Right renal cortex interstitium (tissue), 3 donors: Measurements from ENCODE around the gene OTOS. TPM values are rescaled to one million over a fixed set of nuclear protein-coding genes. Genes with fewer than 3 reads are reported as not detected.

Experiments
- polyA plus RNA-seq, 3 donors: library from polyadenylated mRNA; unstranded; fragments of 120-200 nt; gene quantifications; one replicate each; pipeline ENCODE4 v1.2.1, GENCODE V29; 2013; ENCODE audit not compliant: insufficient read length in 3 of 3

Gene OTOS
- polyA plus RNA-seq, 3 donors, result 0.33 TPM; not detected in 2

Other genes with a start within 250 kb of the OTOS start
- gene NDUFA10, start 115.3 kb downstream of the OTOS start, polyA plus RNA-seq, result 100 to 1,000 TPM; 122 to 136 (median 130) TPM
- gene OR6B2, start 110.2 kb downstream of the OTOS start, polyA plus RNA-seq, result not detected
- not detected for gene OR6B3, start 87.1 kb downstream of the OTOS start, polyA plus RNA-seq
- 10 to 100 TPM; 62.4 to 79.2 (median 78.8) TPM for gene COPS9, start 4.4 kb downstream of the OTOS start, polyA plus RNA-seq